Left ventricle myocardium superior (tissue), 1 donor: ENCODE measurements around the gene PARD3B. TPM values are rescaled to one million over a fixed set of nuclear protein-coding genes. Genes with fewer than 3 reads are reported as not detected.

Experiments used
- ATAC-seq: fragments of 200-7000 bp; cut with Tn5 transposase; one replicate; pipeline ENCODE4 v1.9.1; 2020; ENCODE audit warnings: mild to moderate bottlenecking, moderate library complexity
- DNase-seq: peaks from one replicate; pipeline ENCODE4 v3.0.0-alpha.2; 2020
- intact Hi-C: fragments of 100-400 bp; cut with micrococcal nuclease; formaldehyde crosslinking; loops from one replicate; pipeline ENCODE4 v1.11.0; 2022
- total RNA-seq: library from RNA; stranded (reverse); fragmentation: NEBNext Ultra II Directional; extraction: Animal tissue kit (Norgen Biotek cat#: 25700); gene quantifications from one replicate; pipeline ENCODE4 v1.2.1, GENCODE V29; 2021
- donor health status: DM: no; HTN: yes; CAD: no; lungs with severe emphysema.

PARD3B gene
- total RNA-seq, 1 donor from 2014 or later = 6.5 TPM

DNA sequence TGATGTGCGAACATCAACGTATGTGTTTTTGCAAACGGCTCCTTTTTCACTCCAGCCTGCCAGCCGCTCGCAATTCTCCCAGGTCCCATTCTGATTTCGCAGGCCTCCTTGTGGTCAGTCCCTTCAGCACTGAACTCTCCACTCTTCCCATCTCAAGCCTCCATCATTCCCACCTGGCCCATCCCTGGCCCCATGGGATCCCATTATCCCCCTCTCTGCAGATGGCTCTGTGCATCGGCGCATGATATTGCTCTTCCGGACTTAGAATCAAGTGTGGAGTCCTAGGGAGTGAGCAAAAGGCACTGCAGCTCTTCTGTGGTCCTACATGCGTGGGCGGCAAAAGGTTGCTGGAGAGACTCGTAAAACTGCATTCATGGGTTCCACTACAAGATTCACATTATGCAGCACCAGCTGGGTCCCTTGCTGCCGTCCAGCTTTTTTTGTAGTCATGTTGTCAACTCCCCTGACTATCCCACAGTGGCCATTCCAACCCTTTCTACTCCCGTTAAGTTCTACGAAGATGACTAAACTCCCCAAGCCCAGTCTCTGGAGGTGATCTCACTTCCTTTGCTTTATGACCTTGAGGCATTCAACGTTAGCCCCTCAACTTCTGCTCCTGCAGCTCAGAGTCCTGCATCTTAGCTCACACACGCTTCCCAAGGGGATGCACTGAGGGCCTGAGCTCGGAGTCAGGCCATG, 1011.7 kb downstream of the PARD3B start:
- intact Hi-C loops = no loop called here
- DNase-seq (no peak), ATAC-seq (peak; percentile 28)

DNA sequence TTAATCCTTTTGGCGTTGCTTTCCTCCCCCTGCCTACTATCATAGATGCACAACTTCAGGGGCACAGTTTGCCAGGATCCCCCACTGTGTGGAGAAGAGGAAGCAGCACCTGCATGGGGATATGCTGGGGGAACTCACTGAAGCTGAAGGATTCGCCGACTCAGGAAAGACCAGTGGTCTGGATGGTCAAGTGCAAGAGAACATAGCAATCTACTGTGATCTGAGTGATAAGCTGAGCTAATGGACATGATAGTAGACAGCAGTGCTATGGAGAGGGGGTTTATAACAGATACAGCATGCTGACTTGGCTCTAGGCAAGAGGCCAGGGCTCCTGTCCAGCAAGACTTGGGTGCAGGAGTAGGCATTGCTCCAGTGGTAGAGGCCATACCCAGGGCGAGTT, 1012.6 kb downstream of the PARD3B start:
- intact Hi-C loops = no loop called here
- ATAC-seq = no peak
- DNase-seq = no peak

DNA sequence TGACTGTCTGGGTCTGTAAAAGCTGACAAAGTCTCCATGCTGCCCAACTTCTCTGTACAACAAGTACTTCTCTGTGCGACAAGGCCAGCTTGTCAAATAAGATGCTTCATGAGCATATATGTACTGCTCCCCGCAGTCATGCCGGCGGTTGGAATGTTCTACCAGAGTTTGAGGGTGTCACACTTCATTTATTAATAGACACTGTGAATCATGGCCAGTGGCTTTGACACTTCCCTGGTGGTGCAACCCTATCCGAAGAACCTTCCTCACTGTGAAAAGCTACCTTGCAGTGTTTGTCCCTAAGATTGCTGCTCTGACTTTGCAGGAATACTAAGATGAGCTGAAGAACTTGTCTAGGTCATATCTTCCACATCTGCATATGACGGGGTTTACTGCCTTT, 1016.2 kb downstream of the PARD3B start:
- DNase-seq = no peak
- ATAC-seq = no peak
- intact Hi-C loops = no loop called here

DNA sequence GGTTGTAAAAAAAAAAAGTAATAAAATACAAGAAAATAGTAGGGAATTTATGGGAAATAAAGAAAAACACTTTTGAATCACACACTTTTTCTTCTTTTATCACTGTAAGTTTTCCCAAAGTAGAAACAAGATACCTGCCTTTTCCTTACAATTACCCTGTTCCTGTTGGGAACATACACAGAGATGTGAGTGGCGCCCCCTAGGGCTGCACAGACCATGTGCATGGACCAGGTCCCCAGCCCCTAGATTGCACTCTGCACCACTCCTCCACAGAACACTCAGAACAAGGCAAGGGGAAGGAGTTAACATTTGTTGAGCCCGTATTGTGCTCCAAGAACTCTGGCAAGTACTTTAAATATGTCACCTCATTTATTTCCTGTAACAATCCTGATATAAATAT, 1018.4 kb downstream of the PARD3B start:
- intact Hi-C loops = no loop called here
- DNase-seq (peak; percentile 59), ATAC-seq (no peak)

DNA sequence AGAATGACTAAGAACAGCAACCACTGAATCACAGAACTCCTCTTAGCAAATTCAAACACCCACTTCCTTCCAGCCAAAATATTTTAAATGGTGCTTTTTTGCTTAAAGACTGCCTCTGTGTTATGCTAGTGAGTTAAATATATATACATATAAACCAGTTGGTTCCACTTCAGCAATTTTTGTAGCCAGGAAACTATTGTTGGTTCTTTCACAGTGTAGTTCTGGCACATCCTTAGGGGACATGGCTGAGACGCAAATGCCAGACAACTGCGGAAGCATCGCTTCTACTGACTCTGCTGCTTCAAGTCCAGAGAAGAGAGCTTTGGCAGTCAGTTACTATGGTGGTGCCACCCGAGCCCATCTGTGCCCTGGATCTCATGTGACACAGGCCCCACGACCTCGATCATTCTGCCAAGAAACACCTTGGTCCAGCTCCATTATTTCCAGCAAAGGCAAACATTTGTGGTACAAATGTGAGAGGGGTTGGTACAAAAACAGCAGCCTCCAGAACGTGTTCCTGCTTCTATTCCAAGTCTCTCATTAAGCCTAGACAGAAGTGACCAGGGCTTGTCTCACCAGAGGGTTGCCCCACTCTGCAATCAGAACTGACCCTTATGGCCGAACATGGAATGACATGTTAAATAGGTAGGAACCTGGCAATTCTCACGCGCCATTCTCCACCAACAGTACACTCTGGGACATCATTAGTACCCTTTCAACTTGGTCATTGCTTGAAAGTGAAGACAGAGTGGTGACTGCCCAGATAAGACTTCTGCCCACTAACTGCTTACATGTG, 1019.3 kb downstream of the PARD3B start:
- DNase-seq (no peak), ATAC-seq (no peak)
- intact Hi-C loops = no loop called here

DNA sequence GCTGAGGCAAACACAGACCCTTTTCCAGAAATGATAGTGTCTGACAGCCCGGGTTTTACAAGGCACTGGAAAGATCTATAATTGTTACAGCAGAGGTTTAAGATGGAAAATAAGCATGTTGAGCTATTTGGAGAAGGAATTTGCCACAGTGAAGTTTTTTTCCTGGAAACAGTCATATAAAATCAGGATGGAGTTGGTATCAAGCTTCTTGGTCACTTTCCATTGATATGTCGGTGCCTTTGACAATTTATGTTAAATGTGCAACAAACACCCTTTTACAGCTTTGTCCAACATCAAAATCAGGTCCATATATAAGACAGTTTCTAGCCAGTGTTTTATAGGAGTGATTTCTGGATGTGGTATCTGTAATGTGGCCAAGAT, 1019.9 kb downstream of the PARD3B start:
- intact Hi-C loops = no loop called here
- ATAC-seq (no peak), DNase-seq (no peak)

DNA sequence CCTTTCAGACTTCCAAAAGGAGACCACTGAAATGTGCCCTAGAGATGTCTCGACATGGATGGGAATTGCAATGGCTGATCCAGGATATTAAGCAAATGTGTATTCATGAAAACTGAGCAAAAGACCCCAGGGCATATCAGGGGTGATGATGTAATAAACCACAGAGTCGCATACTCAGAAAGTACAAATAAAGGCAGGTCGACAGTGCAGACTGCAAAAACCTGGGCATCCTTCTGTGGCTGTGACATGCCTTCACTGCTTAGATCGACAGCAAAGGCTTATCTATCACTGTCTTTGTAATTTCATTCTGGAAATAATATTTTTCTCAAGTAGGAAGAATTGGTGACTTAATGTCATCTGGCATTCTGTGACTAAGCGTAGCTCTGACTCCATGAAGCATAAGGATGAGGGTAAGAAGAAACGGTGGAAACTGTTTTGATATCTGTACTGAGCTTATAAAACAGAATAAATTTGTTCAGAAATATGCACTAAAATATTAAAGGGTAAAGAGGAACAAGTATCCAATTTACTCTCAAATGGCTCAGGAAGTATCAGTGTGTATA, 1021.4 kb downstream of the PARD3B start:
- intact Hi-C loops = no loop called here
- ATAC-seq = no peak
- no peak for DNase-seq

DNA sequence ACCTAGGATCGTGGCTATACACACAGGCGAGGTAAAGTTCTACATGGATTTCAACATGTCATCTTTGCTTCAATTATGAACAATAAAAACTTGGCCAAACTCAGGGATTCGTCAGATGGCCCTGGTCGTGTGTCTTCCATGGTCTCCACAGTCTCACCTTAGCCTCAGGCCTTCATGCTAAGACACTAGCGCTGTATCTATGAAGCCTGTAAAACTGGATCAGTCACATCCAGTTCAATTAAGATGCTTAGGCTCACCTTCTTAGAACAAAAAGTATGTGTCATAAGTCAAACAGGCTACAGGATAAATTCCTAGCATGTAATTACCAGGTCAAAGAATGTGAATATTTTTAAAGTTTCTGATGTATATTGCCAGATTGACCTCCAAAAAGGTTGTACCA, 1023.3 kb downstream of the PARD3B start:
- intact Hi-C loops = no loop called here
- ATAC-seq (no peak), DNase-seq (no peak)

DNA sequence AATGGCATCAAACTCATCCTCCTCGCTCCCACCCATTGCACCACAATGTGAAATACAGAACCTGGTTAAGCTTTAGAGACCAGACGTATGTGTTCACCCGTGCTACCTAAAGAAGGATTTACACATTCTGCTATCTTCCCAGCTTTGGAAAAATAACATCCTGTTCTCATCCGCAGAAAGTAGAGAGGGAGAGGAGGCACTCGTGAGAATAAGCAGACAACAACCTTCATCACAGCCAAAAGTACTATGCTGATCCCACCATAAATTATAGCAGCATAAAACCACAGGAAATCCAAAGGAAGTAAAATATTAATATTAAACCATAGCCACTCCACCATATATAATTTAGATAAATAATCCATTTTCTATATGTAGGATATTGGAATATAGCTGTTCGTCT, 1025.4 kb downstream of the PARD3B start:
- intact Hi-C loops = no loop called here
- DNase-seq = no peak
- ATAC-seq = no peak

DNA sequence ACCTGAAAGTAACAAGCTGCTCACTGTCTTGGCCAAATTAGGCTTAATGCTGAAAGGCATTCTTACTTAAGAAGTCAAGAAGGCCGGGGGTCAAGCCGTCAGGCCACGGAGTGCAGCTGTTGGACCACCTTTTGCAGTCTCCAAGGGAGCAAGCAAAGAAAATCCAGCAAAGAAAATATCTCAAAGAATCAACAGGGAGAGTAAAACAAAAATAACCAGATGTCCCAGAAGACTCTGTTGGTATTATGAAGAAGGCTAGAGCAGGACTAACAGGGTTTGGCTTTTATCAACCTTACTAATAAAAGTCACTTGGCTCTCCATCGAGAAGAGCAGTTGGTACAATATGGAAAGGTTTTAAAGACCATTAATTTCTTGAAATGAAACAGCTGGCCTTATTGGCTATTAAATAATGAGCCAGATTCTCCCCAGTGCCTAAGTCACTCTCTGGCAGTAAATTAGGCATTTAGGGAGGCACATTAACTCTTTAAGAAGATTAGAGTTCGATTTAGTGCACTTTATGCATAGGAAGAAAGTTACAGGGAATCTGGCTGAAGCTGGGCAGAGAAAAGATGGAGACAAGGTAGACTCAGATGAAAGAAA, 1026.2 kb downstream of the PARD3B start:
- intact Hi-C loops = no loop called here
- DNase-seq = no peak
- ATAC-seq = no peak

DNA sequence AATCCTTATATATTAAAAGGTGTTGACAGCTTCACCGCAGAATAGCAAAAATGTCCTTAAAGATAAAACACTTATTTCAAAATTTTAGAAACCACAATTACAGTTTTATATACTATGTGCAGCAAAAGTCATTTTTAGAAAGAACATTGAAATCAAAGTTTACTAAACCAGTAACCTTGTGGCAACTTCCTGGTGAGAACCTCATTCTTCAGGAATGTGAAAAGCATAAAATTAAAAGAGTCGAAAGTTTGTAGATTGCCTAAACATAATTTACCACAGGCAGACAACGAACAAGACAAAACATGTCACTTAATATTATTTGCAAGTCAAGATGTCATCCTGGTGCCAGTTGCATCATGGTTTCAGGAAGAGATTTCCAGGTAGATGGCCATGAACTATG, 1028.7 kb downstream of the PARD3B start:
- intact Hi-C loops = no loop called here
- DNase-seq (no peak), ATAC-seq (no peak)

DNA sequence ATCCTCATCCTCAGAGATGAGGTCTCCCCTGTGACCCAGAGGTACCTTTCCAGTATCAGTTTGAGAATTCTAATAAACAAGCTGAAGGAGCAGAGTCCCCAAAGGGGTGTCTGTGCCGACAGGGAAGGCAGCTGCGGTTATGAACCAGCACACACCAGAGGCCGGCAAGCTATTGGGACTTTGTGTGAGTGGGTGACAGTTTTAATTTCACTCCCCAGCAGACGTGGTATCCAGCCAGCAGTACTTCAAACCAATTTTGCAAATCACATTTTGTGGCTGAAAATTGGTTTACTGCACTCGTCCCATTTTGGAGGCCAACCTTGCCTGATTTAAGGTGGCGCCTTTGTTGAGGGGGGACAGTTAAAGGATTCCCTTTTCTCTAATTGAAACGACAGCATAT, 1034.1 kb downstream of the PARD3B start:
- ATAC-seq = no peak
- no peak for DNase-seq
- intact Hi-C loops = no loop called here

DNA sequence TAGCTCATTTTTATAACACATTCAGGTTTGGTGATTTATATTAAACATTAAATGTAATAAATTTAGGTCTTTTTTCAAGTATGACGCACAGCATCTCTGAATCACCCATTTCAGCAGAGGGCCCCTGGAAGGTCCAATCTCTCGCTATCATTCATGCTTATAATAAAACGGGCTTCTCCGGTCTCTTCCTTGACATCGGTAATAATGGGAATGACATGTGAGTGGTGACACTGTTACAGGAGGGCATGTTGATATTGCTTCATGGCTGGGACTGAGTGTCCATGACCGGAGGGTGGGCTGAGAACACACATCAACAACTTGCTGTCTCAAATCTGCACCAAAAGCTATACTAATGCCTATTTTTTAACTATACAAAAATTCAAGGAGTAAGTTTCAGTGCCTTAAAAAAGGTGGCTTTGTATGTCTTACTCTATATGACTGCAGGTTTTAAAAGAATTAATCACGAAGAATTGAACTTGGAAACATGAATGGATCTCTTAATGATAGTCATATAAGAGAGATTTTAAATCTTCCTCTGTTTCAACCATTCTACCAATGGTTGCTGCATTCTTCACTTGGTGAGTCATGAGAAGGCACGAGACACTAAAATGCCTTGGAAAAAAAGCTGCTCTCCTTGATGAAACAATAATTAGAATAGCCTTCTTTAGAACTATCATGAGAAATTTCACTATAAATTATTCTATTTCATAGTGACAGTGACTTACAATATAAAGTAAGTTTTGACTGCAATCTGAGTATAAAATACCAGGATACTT, 1035.1 kb downstream of the PARD3B start:
- no peak for DNase-seq
- intact Hi-C loops = no loop called here
- ATAC-seq = no peak

DNA sequence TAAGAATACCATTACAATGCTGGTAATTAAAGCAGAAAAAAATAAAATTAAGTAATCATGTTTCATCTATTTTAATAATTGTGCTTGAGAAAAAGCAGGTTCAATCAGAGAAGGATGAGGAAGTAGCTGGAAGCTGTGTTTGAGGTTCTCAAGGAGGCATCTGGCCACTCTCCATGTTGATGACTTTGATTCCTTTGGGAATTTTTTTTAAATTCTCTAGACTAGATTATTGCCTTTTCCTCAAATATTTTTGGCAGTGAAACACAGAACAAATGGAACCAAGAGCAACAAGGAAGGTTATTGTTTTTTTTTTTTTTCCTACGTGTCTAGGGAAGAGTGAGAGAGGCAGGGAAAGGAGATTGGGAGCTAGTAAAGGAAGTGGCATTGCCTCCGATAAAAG, 1037.1 kb downstream of the PARD3B start:
- intact Hi-C loops = no loop called here
- DNase-seq = no peak
- no peak for ATAC-seq

DNA sequence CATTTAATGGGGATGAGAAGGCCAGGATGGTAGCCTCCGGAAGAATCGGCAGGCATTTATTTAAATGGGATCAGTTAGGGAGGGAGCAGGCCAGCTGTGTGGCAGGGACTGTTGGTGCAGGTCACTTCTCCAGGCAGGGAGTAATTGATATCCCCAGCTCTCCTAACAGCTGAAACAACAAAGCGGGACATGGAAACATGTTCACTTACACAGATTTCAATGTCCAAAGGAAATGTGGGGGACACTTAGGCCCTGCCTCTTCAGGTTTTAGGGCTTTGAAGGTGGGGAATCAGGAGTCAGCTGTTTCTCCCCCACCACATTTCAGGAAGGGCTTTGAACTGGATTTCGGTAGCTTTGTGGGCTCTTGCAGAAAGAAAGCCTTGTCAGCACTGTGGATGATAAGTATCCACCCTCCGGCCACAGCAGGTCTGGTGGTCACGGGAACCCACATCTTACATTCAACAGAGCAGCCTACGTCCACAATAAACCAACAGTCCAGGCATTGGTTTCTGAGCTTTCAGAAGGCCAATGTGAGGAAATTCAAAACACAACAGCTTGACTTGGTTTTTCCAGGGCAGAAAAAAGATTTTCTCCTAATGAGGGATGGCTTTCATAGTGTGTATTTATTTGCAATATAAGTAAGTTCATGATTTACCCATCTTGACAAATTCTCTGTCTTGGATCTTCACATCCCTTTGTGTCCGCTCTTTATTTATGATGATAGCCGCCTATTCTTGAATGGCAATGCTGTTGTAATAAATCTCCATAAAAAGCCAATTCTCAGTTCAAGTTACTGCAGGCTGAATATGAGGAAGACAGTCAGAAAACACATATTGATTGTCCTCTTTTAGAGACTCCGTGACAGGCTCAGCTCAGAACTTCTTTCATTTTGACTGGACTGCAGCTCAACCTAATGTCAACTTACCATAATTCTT, 1040.4 kb downstream of the PARD3B start:
- no peak for ATAC-seq
- intact Hi-C loops = no loop called here
- DNase-seq = no peak

DNA sequence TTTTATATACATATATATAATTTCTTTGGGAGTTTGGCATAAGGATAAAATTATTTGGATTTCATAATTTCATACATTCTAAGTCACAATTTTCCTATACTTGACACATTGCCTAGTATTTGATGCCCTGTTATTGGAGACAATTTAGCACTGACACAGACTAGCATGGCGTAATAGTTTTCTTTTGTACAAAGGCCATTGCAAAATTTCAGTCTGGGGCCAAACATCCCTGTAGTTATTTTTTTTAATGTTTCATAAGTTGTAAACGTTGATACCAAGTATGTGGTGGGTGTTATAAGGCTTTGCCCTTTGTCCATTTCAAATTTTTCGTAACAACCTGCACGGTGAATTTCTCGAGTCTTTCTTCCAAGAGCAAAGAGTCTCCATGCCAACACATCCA, 1041.4 kb downstream of the PARD3B start:
- ATAC-seq (no peak), DNase-seq (no peak)
- intact Hi-C loops = no loop called here

DNA sequence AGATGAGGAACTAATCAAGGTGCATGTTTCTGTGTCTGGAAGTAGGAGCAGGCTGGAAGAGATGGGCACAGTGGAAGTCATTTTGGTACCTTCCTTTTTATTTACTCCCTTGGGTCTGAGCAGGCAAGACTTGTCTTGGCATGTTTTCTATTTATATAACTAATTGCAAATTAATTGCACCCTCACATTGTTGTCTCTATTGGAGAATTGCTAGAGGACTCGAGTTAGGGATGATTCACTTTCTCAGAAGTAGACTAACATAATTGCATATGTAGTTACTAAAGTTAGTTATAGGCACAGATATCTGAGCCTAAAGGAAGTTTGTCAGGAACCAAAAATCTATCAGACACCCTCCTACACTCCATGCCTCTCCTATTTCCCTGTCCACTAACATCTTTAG, 1044.2 kb downstream of the PARD3B start:
- intact Hi-C loops = no loop called here
- DNase-seq = no peak
- ATAC-seq = no peak

DNA sequence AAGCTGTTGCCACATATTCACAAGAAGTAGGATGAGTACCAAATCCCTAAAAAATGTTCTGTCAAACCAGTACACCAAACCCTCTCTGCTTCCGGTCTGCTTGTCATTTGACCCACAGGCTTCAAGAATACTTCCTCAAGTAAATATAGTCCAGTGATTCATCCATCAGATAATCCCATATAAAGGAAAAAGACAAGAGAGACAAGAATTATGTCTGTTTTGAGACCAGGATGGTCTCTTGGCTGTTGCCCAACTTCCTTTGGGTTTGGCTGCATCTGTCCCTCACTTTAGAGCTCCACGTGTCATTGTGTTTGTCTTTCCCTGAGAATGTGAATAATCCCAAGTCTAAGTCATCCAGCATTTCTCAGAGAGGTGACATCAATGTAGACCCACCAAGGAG, 1045.5 kb downstream of the PARD3B start:
- intact Hi-C loops = no loop called here
- DNase-seq (no peak), ATAC-seq (no peak)

DNA sequence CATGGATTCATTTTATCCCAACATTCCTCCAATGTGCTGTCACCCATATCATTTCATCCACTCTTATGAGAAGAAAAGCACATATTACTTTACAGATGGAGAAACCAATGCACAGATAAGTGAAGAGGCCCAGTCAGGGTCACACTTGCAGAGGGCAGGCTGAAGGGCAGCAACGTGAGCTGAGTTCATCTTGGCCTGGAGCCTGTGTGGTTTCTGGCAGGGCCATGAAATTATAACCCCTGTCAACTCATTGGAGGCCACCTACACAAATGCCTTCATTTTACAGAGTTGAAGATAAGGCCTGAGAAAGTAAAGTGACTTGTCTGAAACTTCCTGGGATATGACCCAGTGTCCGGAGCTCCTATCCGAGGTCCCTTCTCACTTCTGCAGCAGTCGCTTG, 1048.6 kb downstream of the PARD3B start:
- ATAC-seq (peak; percentile 92), DNase-seq (peak; percentile 29)

More for the DNA sequence above, 1048.6 kb downstream of the PARD3B start:
- intact Hi-C loops = no loop called here
